ENCODE measurements around the gene SECISBP2L. TPM values are rescaled to one million over a fixed set of nuclear protein-coding genes. Genes with fewer than 3 reads are reported as not detected.

SECISBP2L gene
- total and polyA plus RNA-seq, 2 of the 4 experiments (the other 2 are of a cell fraction) = 13.1 to 34.1 TPM

GRCh38 chr15:48989170-48989569 lies 57.1 kb downstream of the SECISBP2L start:
- no peak for TF ChIP-seq CEBPB (IDR thresholded peaks at IDR 0.05; ENCODE audit: low read depth, low read length)
- no peak for TF ChIP-seq SMC3 (IDR thresholded peaks at IDR 0.05; ENCODE audit: low read depth, low read length)
- TF ChIP-seq POLR2A (IDR thresholded peaks at IDR 0.05; ENCODE audit: low read depth, low read length) = no peak
- TF ChIP-seq FOS (IDR thresholded peaks at IDR 0.05; ENCODE audit: low read depth, low read length) = no peak
- no peak for TF ChIP-seq USF2 (IDR thresholded peaks at IDR 0.05; ENCODE audit: low read depth, low read length)
- TF ChIP-seq MAFK (IDR thresholded peaks at IDR 0.05; ENCODE audit: low read depth, low read length) = no peak
- no peak for TF ChIP-seq RAD21 (IDR thresholded peaks at IDR 0.05; ENCODE audit: low read length)
- no peak for TF ChIP-seq MAZ (IDR thresholded peaks at IDR 0.05; ENCODE audit: borderline replicate concordance, low read depth, low read length)
- no peak for TF ChIP-seq RFX5 (IDR thresholded peaks at IDR 0.05; ENCODE audit: low read depth, low read length)
- TF ChIP-seq NFE2L2 (IDR thresholded peaks at IDR 0.05; ENCODE audit: low read depth, low read length) = no peak
- no peak for TF ChIP-seq MXI1 (IDR thresholded peaks at IDR 0.05; ENCODE audit: borderline replicate concordance, low read depth, low read length)
- no peak for TF ChIP-seq CTCF (conservative IDR thresholded peaks at IDR 0.05; ENCODE audit: low read depth, low read length)
- no peak for TF ChIP-seq BHLHE40 (IDR thresholded peaks at IDR 0.05; ENCODE audit: low read depth, low read length)
- no peak for TF ChIP-seq ELK1 (IDR thresholded peaks at IDR 0.05; ENCODE audit: borderline replicate concordance, low read depth, low read length)
- TF ChIP-seq CHD1 (IDR thresholded peaks at IDR 0.05; ENCODE audit: low read depth, low read length) = no peak
- in situ Hi-C loops (cut with MboI; ENCODE audit: low sequenced_read_pairs) (no loop called here), intact Hi-C loops (cut with micrococcal nuclease) (no loop called here), dilution Hi-C loops (cut with HindIII; ENCODE audit: low sequenced_read_pairs, unreplicated experiment) (no loop called here)
- H3K36me3 ChIP-seq (ENCODE audit: control insufficient read depth, insufficient read depth, low read length) = peaks cover 20% of the 10 kb centered on the region
- no peak overlapping the region for H2BK5ac ChIP-seq (ENCODE audit: low read depth, low read length, poor library complexity, severe bottlenecking)
- H4K5ac ChIP-seq (ENCODE audit: low read depth, low read length) = no peak overlapping the region
- no TSS peak for BruUV-seq (replicated peaks)
- H4K20me1 ChIP-seq (ENCODE audit: insufficient read depth, low read length) = no peaks in the 10 kb centered on the region
- H2BK20ac ChIP-seq (ENCODE audit: low read depth, low read length) = no peak overlapping the region
- H3K56ac ChIP-seq (ENCODE audit: extremely low read depth, insufficient read depth, low read length) = no peak overlapping the region
- no peak overlapping the region for H2BK120ac ChIP-seq (ENCODE audit: low read depth, low read length)
- H3K4me1 ChIP-seq (ENCODE audit: control insufficient read depth, insufficient read depth, low read length) = peaks cover 5% of the 10 kb centered on the region
- ATAC-seq (ENCODE audit: low read depth) (peak; percentile 40), DNase-seq (no peak)
- no peak overlapping the region for H3K14ac ChIP-seq (replicated peaks; ENCODE audit: low read depth, low read length)
- no peak overlapping the region for H3K23ac ChIP-seq (ENCODE audit: low read depth, low read length)
- no peak overlapping the region for H3K9ac ChIP-seq (ENCODE audit: low read depth, low read length)
- H3K4me2 ChIP-seq (ENCODE audit: low read depth, low read length) = no peak overlapping the region
- no peak overlapping the region for H4K8ac ChIP-seq (ENCODE audit: low read depth in 2 of 2, low read length in 2 of 2)
- CTCF ChIA-PET = no interaction called here
- H2BK15ac ChIP-seq (ENCODE audit: low read depth, low read length) = no peak overlapping the region
- peaks cover 9 to 16% of the 10 kb centered on the region in 2 experiments; a peak in 3 of 4 replicates for H3K79me1 ChIP-seq (ENCODE audit: low read depth in 1 of 2, low read length in 2 of 2)
- H3K27me3 ChIP-seq (ENCODE audit: control insufficient read depth, insufficient read depth, low read length) = no peaks in the 10 kb centered on the region
- H2AK9ac ChIP-seq (replicated peaks; ENCODE audit: low read depth, low read length, poor library complexity) = no peak overlapping the region
- 100% methylated on average over 1 of the region's 1 CpG; no CpG with 5 or more reads in 1 of the 2 experiments for WGBS, 2 experiments (ENCODE audit: extremely low coverage in 2 of 2, insufficient read length in 1 of 2)
- no peak overlapping the region for H2AK5ac ChIP-seq (ENCODE audit: low read depth, low read length)
- no peak overlapping the region for H2AFZ ChIP-seq (replicated peaks; ENCODE audit: low read length, poor library complexity)
- POLR2A ChIA-PET (ENCODE audit: unreplicated experiment) = no interaction called here
- H3K18ac ChIP-seq (ENCODE audit: low read depth, low read length) = no peak overlapping the region
- H3K27ac ChIP-seq (ENCODE audit: insufficient read depth, low read length) = no peak overlapping the region
- H4K91ac ChIP-seq (ENCODE audit: insufficient read depth, low read depth, low read length) = no peak overlapping the region
- H3K9me1 ChIP-seq (ENCODE audit: insufficient read depth, low read length) = 0 out of 2 replicates have a peak, but pooled peaks cover 3% of the 10 kb centered on the region
- no peak overlapping the region for H3K4me3 ChIP-seq (ENCODE audit: insufficient read depth, low read depth, low read length)
- H3K9me3 ChIP-seq (ENCODE audit: control insufficient read depth, insufficient read depth, low read length) = no peaks in the 10 kb centered on the region
- H3K4ac ChIP-seq (ENCODE audit: low read depth, low read length) = no peak overlapping the region
